AG09309 (cell line): ENCODE measurements around the gene NUP93.
"Not testable (repeated sequence)": the region's sequence is repeated elsewhere in the genome, so short reads cannot be mapped to it uniquely, and the experiment has no call there.

Experiments
- DNase-seq: peaks from one replicate; pipeline ENCODE4 v3.0.0-alpha.2; 2010; ENCODE audit warnings: low read depth
- H3K4me3 ChIP-seq: 2 replicates; pipeline ENCODE4 v1.5.1; 2011; ENCODE audit warnings: mild to moderate bottlenecking, low read depth, low read length, moderate library complexity; ENCODE audit not compliant: control insufficient read depth
- TF ChIP-seq, protein P1 (sequence below): IDR thresholded peaks from 2 replicates; pipeline ENCODE4 v1.5.1; 2011; ENCODE audit warnings: mild to moderate bottlenecking, low read depth, low read length, inconsistent platforms; ENCODE audit not compliant: insufficient read depth, control insufficient read depth; ENCODE audit errors: missing control alignments

Gene NUP93

DNA sequence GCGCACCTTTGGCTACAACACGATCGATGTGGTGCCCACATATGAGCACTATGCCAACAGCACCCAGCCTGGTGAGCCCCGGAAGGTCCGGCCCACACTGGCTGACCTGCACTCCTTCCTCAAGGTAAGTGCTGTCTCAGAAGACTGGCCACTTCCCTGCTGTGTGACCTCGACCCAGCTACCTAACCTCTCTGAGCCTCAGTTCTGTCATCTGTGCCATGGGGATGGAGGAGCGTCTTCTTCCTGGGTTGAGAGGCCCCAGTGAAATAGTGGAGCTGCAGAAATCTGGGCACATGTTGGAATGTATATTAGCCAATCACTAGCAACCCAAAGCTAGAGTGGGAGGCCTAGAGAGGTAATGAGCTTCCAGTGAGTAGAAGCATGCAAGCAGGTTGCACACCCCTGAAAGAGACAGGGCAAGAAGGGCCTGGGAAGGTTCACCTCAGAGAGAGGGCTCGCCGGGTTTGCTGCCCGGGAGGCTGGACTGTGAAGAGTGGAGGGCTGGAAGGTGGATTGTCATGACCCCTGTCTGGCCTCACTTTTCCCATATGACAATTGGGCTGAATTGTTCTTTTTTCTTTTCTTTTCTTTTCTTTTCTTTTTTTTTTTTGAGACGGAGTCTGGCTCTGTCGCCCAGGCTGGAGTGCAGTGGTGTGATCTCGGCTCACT, 135.6 kb downstream of the NUP93 start:
- DNase-seq = no peak

GRCh38 chr16:56866955-56867830, 137.3 kb downstream of the NUP93 start:
- H3K4me3 ChIP-seq = no peak overlapping the region
- TF ChIP-seq, protein P1, sequence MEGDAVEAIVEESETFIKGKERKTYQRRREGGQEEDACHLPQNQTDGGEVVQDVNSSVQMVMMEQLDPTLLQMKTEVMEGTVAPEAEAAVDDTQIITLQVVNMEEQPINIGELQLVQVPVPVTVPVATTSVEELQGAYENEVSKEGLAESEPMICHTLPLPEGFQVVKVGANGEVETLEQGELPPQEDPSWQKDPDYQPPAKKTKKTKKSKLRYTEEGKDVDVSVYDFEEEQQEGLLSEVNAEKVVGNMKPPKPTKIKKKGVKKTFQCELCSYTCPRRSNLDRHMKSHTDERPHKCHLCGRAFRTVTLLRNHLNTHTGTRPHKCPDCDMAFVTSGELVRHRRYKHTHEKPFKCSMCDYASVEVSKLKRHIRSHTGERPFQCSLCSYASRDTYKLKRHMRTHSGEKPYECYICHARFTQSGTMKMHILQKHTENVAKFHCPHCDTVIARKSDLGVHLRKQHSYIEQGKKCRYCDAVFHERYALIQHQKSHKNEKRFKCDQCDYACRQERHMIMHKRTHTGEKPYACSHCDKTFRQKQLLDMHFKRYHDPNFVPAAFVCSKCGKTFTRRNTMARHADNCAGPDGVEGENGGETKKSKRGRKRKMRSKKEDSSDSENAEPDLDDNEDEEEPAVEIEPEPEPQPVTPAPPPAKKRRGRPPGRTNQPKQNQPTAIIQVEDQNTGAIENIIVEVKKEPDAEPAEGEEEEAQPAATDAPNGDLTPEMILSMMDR = peak; percentile 64
- DNase-seq = peak; percentile 41

More for the DNA sequence above, 135.6 kb downstream of the NUP93 start:
- no peak overlapping the region for H3K4me3 ChIP-seq
- TF ChIP-seq, protein P1 = no peak

- TF ChIP-seq, protein P1 = no peak
- no peak for DNase-seq
- no peak overlapping the region for H3K4me3 ChIP-seq
Observed at GRCh38 chr16:56868175-56868574, 138.2 kb downstream of the NUP93 start.

GRCh38 chr16:56868766-56869165, 138.8 kb downstream of the NUP93 start:
- H3K4me3 ChIP-seq, DNase-seq: not testable (repeated sequence)

DNA sequence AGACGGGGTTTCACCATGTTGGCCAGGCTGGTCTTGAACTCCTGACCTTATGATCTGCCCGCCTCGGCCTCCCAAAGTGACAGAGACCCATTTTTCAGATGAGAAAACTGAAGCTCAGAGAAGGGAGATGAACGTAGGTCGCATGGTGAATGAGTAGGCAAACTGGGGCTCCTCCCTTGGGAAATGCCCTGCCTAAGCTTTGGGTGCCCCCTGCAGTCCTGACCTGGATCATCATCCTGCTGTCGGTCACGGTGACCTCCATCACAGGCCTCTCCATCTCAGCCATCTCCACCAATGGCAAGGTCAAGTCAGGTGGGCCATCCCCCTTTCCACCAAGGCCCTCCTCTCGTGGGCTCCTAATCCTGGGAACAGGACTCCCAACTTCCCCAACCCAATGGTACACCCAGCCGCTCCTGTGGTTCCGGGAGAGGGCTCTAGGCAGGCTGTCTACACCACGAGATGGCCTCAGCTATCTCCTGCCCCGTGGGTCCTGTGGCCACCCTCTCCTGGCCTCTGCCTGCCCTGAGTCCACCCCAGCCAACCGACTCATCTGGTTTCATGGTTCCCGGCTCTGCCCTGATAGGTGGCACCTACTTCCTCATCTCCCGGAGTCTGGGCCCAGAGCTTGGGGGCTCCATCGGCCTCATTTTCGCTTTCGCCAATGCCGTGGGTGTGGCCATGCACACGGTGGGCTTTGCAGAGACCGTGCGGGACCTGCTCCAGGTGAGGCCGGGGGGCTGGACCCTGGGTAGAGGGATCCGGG, 139.8 kb downstream of the NUP93 start:
- H3K4me3 ChIP-seq = no peak overlapping the region
- TF ChIP-seq, protein P1 = peak; percentile 21
- no peak for DNase-seq

- DNase-seq = no peak
- H3K4me3 ChIP-seq = no peak overlapping the region
- TF ChIP-seq, protein P1 = no peak
Observed at GRCh38 chr16:56870276-56870888, 140.5 kb downstream of the NUP93 start.
